GM18511 (cell line): ENCODE data around the gene GRK6.

Experiments
- ATAC-seq: cut with Tn5 transposase; IDR thresholded peaks from one replicate; pipeline ENCODE4 v1.9.1; 2021; ENCODE audit warnings: mild to moderate bottlenecking, moderate library complexity; ENCODE audit not compliant: unreplicated experiment

The GRK6 gene

DNA sequence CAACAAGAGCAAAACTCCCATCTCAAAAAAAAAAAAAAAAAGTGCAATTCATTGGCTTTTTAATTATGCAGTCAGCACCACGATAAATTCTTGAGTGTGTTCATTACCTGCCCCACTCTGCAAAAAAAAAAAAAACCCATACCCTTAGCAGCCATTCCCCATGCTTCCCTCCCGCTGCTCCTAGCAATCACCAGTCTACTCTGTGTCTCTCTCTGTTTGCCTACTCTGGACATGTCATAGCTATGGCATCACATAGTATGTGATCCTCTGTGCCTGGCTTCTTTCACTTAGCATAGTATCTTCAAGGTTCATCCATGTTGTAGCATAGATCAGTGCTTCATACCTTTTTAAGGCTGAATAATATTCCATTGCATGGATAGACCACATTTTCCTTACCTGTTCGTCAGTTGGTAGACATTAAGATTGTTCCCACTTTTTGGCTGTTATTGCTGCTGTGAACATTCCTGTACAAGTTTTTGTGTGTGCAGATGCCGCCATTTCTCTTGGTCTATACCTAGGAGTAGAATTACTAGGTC lies 13.1 kb downstream of the GRK6 start:
- no peak for ATAC-seq

DNA sequence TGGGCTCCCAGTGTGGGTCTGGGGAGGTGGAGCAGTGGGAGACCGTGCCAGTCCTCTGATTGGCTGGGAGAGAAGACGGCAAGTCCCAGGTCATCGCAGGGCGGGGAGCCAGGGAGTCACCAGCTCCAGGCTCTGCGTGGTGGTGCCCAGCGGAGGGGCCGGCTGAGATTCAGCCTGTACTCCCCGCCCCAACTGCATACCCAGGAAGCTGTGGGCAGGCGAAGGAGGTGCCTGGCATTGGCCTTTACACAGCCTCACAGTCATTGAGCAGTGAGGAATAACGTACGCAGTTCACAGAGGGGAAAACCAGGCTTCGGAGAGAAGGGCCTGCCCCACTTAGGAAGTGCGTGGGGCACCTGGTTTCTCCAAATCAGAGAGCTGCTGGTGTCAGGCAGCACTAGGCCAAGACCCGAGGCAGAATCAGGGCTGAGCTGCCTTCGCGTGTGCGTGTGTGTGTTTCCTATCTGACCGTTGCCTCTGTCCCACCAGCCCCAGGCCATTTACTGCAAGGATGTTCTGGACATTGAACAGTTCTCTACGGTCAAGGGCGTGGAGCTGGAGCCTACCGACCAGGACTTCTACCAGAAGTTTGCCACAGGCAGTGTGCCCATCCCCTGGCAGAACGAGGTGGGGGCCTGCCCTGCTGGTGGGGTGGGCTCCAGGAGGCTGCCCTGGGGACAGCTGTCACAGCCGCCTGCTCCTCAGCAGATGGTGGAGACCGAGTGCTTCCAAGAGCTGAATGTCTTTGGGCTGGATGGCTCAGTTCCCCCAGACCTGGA lies 13.9 kb downstream of the GRK6 start:
- ATAC-seq, result no peak

DNA sequence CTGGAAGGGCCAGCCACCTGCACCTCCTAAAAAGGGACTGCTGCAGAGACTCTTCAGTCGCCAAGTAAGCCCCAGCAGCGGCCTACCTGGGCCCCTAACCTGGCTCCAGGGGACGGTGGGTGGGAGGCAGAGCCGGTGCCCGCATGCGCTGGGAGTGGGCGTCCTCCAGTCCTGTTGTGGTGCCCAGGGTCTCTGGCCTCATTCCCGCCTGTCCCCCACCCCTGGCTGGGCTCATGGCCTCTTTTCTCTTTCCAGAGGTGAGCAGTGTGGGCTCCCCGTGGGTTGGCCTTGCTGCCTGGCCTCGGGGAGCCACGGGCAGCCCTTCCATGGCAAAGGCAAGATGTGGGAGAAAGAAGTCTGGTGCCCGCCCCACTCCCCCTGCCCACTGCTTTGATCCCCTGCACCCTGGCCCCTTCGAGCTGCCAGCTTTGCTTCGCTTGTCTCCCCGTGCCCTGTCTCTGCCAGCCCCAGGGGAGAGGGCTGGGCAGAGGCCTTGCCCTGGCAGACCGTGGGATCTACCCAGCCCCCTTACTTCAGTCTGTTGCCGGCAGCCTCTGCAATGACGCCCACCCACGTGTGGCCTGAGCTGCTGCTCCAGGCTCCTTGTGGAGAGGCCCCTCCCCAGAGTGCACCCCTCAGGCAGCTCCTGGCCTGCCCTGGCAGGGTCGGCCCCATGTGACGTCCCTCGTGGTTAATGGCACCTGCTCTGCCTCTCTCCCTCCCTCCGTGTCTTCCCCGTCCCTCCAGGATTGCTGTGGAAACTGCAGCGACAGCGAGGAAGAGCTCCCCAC lies 14.7 kb downstream of the GRK6 start:
- ATAC-seq, result no peak

DNA sequence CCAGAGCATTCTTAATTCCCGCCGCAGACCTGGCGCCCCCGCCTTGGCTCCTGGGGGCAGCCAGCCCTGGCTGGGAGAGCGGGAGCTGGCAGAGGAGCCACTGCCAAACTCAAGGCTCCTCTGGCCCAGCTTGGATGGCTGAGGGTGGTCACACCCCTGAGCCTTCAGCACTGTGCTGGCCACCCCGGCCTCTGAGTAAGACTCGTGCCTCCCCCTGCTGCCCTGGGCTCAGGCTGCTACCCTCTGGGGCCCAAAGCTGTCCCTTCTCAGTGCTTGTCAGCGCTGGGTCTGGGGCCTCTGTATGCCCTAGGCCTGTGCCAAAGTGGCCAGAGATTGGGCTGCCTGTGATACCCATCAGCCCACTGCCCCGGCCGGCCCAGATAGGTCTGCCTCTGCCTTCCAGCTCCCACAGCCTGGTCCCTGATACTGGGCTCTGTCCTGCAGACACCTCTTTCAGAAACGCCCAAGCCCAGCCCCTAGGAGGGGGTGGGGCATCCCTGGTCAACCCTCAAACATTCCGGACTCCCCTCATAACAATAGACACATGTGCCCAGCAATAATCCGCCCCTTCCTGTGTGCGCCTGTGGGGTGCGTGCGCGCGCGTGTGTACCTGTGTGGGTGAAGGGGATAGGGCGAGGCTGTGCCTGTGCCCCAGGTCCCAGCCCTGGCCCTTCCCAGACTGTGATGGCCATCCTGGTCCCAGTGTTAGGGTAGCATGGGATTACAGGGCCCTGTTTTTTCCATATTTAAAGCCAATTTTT lies 15.8 kb downstream of the GRK6 start:
- no peak for ATAC-seq

DNA sequence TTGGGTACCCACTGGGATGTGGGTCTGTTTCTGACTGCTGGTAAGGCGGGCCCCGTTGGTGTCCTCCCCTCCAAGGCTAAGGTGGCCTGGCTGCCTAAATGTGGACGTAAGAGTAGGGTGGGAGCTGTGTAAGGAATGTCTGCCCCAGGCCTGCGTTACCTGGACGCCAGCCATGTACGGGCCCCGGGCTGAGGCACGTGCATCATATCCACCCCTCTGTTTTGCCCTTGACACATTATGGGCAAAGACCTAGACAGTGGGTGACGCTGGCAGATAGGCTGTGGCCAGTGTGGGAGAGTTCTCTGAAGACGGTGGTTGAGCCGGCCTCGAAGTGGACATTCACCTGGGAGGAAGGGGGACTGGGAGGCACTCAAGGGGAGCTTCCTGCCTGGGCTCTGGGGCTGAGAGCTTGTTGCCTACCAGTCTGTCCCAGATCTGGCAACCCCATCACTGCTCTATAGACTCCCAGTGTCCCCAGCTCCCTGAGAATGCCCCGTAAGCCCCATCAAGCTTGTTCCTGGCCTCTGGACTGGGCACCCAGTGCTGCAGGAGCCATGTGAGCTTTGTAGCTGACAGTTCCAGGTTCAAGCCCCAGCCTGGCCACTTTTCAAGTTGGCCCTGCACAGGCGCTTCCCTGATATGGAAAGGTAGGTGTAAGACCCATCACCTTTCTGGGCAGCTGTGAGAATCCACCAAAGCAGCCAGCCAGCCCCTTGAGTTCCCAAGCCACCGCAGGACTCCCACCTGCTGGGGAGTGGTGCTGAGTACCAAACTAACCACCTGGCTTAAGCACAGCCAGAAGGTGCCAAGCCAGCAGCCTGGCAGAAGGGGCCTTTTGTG lies 16.9 kb downstream of the GRK6 start:
- ATAC-seq, result no peak

DNA sequence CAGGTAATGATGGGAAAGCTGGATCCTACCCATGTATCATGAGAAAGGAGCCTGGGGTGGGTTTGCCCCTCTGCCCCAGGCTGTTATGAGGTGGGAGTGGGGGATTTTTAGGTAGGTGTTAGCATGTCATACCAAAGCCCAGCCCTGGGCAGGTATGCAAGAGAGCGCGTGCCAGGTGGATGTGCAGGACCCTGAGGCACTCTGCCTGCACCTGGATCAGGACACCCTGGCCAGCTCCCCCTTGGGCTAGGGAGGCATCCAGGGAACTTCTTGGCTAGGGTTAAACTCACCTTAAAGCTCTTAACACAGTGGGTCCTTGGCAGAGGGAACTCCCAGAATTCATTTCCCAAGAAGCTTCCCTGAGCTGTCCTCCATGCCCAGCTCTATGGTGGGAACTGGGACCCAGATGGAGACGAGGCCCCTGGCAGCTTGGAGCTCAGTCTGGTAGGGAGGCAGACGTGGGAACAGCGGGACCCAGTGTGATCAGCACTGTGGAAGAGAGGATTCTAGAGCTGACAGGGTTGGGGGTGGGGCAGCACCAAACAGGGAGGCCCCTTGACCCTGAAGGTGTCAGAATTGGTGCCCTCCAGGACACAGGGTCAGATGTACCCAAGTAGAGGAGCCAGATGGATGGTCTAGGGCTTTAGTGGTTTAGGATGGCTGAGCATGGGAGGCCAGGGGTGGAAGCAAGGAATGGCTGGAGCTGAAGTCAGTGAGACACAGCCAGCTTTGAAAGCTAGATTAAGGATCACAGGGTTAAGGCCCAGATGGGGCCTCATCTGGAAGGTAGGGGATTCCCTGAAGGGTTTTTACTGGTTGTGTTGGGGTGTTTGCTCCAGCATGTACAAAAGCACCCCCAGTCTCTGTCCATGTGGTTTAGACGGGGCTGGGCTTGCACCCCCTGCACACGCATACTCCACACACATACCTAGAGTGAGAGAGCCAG lies 17.9 kb downstream of the GRK6 start:
- ATAC-seq, result no peak

DNA sequence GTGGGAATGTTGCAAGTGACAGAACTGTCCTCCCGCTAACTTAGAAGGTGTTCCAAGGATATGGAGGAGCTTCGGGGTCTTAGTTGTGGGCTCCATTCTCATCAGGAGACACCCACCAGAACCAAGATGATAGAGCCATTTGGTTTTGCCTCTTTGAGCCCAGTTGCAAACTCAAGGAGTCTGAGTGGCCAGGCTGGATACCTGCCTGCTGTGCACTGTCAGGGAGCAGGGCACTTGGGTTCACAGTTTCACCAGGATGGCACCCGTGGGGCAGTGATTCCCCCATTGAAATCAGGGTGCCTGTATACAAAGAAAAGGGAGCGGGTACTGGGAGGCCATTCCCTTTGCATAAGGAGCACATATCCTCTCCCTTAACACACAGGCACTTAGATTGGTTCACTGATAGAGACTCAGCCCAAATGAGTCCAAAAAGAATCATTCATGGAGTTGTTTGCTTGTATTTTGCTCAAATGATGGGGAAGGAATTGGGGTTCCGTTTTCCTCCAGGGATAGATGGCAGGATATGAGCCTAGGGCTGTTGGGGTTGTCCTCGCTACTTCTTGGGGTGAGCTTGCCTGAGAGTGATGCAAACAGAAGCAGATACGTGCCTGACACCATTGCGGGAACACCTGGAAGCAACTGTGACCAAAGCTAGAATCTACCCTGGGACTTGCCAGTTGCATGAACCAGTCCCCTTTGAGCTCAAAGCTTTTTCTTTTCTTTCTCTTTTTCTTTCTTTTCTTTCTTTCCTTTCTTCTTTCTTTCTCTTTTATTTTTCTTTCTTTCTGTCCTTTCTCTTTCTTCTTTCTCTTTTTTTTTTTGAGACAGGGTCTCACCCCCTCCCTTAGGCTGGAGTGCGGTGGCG lies 18.8 kb downstream of the GRK6 start:
- ATAC-seq, result no peak

DNA sequence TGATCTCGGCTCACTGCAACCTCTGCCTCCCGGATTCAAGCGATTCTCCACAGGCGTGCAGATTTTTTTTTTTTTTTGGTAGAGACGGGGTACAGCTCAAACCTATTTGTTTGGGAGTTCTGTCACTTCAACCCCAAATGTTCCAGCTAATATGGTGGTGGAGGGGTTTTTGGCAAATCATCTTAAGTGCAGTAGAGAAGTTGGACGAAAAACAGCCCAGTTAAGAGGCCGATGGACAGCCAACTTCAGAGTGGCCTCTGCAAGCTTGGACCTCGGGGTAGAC lies 19.4 kb downstream of the GRK6 start:
- ATAC-seq, result no peak

DNA sequence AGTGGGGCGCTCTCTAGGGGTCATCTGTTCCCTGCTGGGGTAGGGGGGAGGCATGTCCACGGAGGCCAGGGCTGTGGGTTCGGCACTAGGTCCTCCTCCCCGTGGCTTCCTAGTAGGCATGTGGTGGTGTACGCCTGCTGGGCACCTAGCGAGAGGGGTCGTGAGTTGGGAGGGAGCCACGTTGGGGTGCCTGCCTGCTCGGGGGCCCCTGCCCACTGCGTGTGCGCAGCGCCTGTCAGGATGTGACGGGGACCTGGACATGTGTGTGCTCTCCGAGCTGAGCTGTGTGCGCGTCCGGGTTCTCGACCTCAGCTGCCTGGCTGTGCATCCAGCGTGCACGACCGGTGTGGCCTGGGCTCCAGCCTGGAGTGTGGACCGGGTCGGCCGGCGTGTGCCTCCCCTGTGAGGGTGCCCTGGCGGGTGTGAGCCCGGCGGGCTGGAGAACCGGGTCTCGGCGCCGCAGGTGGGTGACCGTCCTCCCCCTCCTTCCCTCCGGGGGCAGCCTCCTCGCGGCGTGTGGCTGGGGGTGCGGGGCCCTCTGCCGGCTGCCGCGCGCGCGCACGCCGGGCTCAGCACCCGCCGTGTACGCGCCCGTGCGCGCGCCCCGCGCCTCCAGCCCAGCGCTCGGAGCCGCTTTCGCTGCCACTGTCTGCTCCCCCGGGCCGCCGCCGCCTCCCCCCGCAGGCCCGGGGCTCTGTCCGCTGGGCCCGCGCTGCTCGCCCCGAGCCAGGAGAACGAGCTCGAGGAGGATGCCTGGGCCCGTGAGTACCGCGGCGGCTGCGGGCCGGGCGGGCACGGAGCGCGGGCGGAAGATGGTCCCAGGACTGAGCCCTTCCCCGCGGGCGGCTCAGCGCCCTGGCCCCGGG lies 20.0 kb downstream of the GRK6 start, which contains the start of gene PRR7:
Gene PRR7 (plus strand): TSS at position 615 of the 866 bp plus-strand sequence. CDS start 8,254 bp downstream, outside the sequence.
- peak; percentile 58 for ATAC-seq

DNA sequence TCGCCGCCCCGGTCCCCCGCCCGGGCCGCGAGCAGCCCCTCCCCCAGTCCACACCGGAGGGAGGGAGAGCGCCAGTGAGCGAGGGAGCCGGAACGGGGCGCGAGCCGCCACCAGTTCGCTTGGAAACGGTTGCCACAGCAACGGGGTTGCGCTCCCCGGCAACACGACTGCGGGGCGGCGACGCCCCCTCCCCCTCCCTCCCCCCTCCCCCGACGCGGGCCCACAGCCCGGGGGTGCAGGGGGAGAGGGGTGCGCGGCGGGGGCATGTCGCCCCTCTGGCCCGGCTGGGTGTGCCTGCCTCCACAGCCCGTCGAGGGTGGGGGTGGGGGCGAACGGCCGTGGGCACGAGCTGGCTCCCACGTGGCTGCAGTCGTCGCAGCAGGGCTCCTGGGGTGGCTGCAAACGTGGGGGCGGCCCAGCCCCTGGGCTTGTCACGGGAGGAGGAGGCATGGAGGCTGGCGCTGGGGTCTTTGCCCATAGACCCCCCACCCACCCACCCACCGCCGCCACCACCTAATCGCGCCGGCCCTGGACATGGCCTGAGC lies 20.7 kb downstream of the GRK6 start:
- ATAC-seq, result peak; percentile 35

DNA sequence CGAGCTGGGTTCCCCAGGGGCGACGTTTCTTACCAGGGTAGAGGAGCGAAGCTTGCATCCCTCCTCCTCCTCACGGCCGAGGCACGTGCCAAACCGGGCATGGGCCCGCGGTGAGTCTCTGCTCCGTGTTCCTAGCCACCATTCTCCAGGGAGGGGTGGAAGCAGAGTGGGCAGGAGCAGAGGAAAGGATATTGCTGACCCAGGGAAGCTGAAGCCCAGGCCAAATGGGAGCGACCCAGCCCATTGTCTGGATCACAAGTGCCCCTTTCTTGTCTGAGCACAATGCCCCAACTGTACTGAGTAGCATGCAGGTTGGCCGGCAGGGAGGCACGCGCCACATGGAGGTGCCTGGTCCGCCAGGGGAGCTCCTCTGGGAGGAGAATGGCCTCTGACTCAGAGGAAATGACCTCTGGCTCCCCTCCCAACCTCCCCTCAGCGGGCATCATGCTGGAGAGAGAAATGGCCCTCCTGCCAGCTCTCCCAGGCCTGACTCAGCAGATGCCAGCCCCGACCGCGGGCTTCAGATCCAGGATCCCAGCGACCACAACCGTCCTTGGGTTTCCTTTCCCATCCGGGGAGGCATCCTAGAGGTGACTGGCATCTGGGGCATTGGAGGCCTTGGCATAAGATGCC lies 21.3 kb downstream of the GRK6 start:
- ATAC-seq, result no peak

DNA sequence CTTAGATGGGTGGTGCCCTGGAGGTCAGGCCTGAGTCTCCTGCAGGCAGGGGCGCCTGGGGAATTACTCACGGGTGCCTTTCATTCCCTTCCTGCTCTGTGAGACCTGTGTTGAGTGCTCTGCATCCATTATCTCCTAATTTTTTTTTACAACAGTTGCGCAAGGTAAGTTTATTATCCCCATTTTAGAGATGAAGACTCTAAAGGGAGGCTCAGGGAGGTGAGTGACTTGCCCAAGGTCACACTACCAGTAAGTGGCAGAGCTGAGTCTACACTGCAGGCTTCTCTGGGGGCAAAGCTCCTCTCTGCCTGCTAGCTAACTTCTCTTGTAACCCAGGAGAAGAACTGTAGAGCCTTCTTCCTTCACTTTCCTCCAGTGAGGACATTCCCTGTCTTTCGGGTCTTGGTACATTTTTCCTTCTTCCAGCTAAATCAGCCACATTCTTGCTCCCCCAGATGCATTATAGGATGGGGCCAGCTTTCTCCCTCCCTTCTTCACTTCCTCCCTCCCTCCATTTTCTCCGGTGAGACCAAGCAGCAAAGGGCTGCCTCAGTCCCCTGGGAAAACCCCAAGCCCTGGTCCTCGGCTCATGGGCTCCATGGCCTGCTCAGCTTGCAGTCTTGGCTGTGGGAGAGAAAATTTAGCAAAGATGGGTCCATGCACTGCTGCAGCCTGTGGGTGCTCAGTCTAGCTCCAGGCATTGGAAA lies 21.9 kb downstream of the GRK6 start:
- ATAC-seq, result no peak

DNA sequence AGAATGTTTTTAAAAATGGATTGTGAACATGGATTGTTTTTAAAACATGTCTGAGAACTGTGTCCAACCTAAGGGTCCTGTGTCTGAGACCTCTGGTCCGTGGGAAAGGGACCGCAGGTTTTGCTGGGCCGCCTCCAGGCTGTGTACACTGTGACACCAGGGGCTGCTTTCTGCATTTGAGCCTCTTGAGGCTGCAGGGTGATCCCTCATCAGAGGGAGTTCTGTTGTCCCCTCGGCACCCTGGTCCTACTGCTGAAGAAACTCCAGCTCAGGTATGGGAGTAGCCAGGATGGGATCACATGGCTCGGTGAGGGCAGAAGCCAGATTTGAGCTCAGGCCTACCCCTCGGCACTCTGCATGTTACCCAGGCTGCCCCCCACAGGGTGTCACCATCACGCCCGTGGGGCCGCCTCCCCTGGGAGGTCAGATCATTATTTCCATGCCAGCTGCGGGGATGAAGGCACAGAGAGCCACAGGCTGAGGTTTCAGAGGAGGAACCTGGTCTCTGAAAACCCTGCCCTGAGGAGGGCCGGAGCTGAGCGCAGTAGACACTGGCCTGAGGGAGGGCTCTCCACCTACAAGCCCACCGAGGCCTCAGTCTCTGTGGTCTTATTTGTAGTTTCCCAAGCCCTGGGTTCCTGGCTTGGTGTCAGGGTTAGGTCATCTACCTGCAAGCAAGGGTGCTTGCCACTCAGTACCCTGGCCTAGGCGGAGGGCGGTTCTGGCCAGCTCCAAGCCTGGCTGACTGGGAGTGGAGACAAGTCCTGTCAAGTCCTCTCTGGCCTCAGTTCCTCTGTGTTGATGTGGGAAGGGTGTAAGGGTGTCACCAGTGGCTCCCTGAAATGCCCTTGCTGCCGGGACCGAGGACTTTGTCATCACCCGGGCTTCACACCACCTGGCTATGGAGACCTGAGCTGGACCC lies 22.9 kb downstream of the GRK6 start:
- ATAC-seq, result no peak

DNA sequence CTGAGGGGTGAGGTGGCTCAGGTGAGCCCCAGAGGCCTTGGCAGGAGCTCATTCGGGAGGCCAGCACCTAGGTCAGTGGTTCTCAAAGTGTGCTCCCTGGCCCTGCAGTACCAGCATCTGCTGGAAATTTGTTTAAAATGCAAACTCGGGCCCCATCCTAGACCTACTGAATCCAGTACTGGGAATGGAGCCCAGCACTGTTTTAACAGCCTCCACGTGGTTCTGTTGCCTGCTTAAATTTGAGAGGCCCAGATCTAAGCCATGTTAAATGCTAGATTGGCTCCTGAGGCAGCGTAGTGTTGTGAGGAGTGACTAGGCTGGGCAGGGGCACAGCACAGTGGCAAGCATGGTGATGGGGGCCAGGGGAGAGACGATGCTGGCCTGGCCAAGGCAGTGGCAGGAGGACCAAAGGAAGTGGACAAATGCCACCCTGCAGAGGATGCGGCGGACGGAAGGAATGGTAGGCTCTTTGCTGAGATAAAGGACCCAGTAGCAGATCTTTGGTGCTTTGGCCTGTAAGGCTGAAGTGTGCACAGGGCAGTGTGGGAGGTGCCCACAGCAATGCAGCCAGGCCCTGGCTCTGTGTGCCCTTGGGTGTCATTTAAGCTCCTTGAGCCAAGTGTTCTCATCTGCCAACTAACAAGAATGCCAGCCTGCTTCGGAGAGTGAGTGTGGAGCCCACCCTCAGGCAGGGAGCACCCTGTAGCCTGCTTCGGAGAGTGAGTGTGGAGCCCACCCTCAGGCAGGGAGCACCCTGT lies 24.4 kb downstream of the GRK6 start:
- ATAC-seq, result no peak
